ENCODE measurements around the gene WASL.

The WASL gene

GRCh38 chr7:123639631-123640030, 109.2 kb downstream of the WASL start:
- no peak for TF ChIP-seq CTCF (IDR thresholded peaks at IDR 0.05)

- TF ChIP-seq CTCF (IDR thresholded peaks at IDR 0.05): no peak
Measured at GRCh38 chr7:123637878-123638277, 110.9 kb downstream of the WASL start.

- TF ChIP-seq CTCF (IDR thresholded peaks at IDR 0.05): no peak; the same call in 1 of the 2 replicates
Measured at GRCh38 chr7:123637203-123637602, 111.6 kb downstream of the WASL start.

- peak; percentile 78 for TF ChIP-seq CTCF (IDR thresholded peaks at IDR 0.05)
Measured at GRCh38 chr7:123635551-123636359, 113.0 kb downstream of the WASL start.

GRCh38 chr7:123633553-123633952, 115.2 kb downstream of the WASL start:
- no peak for TF ChIP-seq CTCF (IDR thresholded peaks at IDR 0.05)

- TF ChIP-seq CTCF (IDR thresholded peaks at IDR 0.05): no peak
Measured at GRCh38 chr7:123632808-123633207, 116.0 kb downstream of the WASL start.

All from LNCAP (cell line).